HS-27A (cell line): ENCODE data around the gene KMT5C.

Experiments
- DNase-seq: peaks from one replicate; pipeline ENCODE4 v3.0.0-alpha.2; 2012; ENCODE audit warnings: low read depth, missing footprints

The KMT5C gene

GRCh38 chr19:55347442-55348009 lies 7.8 kb downstream of the KMT5C start:
- no peak for DNase-seq

- no peak for DNase-seq
Measured at GRCh38 chr19:55348317-55349034, 8.8 kb downstream of the KMT5C start.

GRCh38 chr19:55350620-55351315 lies 11.1 kb downstream of the KMT5C start:
- no peak for DNase-seq

GRCh38 chr19:55352040-55352439 lies 12.4 kb downstream of the KMT5C start:
- no peak for DNase-seq

GRCh38 chr19:55352549-55353145 lies 13.0 kb downstream of the KMT5C start:
- no peak for DNase-seq

- no peak for DNase-seq
Measured at GRCh38 chr19:55353356-55353802, 13.7 kb downstream of the KMT5C start.

- DNase-seq: no peak
Measured at GRCh38 chr19:55353803-55354697, 14.4 kb downstream of the KMT5C start.

- DNase-seq: no peak
Measured at GRCh38 chr19:55354698-55355212, 15.1 kb downstream of the KMT5C start, which contains the start of gene COX6B2. TSS of gene COX6B2 (minus strand) at chr19:55354719. CDS start at chr19:55354521, 198 bp downstream.

- DNase-seq: no peak
Measured at GRCh38 chr19:55355213-55355821, 15.6 kb downstream of the KMT5C start.

GRCh38 chr19:55358493-55358892 lies 18.8 kb downstream of the KMT5C start:
- DNase-seq: no peak

GRCh38 chr19:55358943-55359908 lies 19.6 kb downstream of the KMT5C start:
- no peak for DNase-seq

GRCh38 chr19:55360902-55361301 lies 21.2 kb downstream of the KMT5C start:
- DNase-seq: no peak

- no peak for DNase-seq
Measured at GRCh38 chr19:55362174-55362989, 22.7 kb downstream of the KMT5C start.

GRCh38 chr19:55362990-55363716 lies 23.5 kb downstream of the KMT5C start, which contains the start of gene GARIN5B:
TSS of gene GARIN5B (minus strand) at chr19:55363260. CDS start at chr19:55363066, 194 bp downstream.
- DNase-seq: no peak

- no peak for DNase-seq
Measured at GRCh38 chr19:55365245-55365644, 25.6 kb downstream of the KMT5C start.

GRCh38 chr19:55365964-55366363 lies 26.3 kb downstream of the KMT5C start:
- no peak for DNase-seq

- DNase-seq: no peak
Measured at GRCh38 chr19:55366790-55367189, 27.1 kb downstream of the KMT5C start.

GRCh38 chr19:55368106-55368505 lies 28.4 kb downstream of the KMT5C start:
- no peak for DNase-seq
